MM.1S (cell line): Measurements from ENCODE around the gene SNU13.

ENCODE experiments used
- CTCF ChIP-seq: fragments of 300-600 bp; sonication (generic); IDR thresholded peaks from 2 replicates; pipeline ENCODE4 v1.5.1; 2016; ENCODE audit warnings: antibody characterized with exemption, low read length, mixed read lengths
- EZH2 ChIP-seq: fragments of 300-600 bp; sonication (generic); optimal IDR thresholded peaks from 2 replicates; pipeline ENCODE3; 2017; ENCODE audit warnings: low read depth, mild to moderate bottlenecking, antibody characterized with exemption, low read length, mixed read lengths

GRCh38 chr22:41725510-41726110 is 36.9 kb upstream of the SNU13 start:
- TF ChIP-seq CTCF: no peak
- TF ChIP-seq EZH2: no peak
